Thyroid gland (tissue), 4 donors: ENCODE measurements around the gene AP1S1. TPM values are rescaled to one million over a fixed set of nuclear protein-coding genes. Genes with fewer than 3 reads are reported as not detected.

Experiments used
- DNase-seq, 2 donors: peaks; one replicate each; pipeline ENCODE4 v3.0.0-alpha.2; 2019
- H3K27ac ChIP-seq, 3 donors: fragments of 200-600 bp; sonication (generic); 1 replicate in 2 of 3; 2 replicates in 1 of 3; pipeline ENCODE4 v1.5.1; 2016 to 2019; ENCODE audit warnings: mild to moderate bottlenecking in 1 of 3, moderate library complexity in 1 of 3
- H3K27me3 ChIP-seq: fragments of 200-600 bp; sonication (generic); one replicate; pipeline ENCODE4 v1.5.1; 2019
- H3K36me3 ChIP-seq, 2 donors: fragments of 200-600 bp; sonication (generic); one replicate each; pipeline ENCODE4 v1.5.1; 2016 to 2019
- H3K4me1 ChIP-seq, 2 donors: fragments of 200-600 bp; sonication (generic); one replicate each; pipeline ENCODE4 v1.5.1; 2017 to 2019
- H3K4me3 ChIP-seq, 3 donors: fragments of 200-600 bp; sonication (generic); replicated peaks in 1 of 3; 1 replicate in 2 of 3; 2 replicates in 1 of 3; pipeline ENCODE4 v1.5.1; 2016; ENCODE audit warnings: mild to moderate bottlenecking in 1 of 3
- H3K9me3 ChIP-seq: fragments of 200-600 bp; sonication (generic); one replicate; pipeline ENCODE4 v1.5.1; 2017
- CTCF ChIP-seq, 6 experiments: fragments of 200-600 bp in 3 of 6; fragments of 450-650 bp in 3 of 6; sonication (generic) in 3 of 6; IDR thresholded peaks; one replicate each; pipeline ENCODE4 v1.5.1; 2016 to 2019; ENCODE audit warnings: antibody characterized with exemption in 6 of 6, mild to moderate bottlenecking in 2 of 6, inconsistent platforms in 1 of 6, moderate library complexity in 1 of 6
- POLR2A ChIP-seq, 2 donors: fragments of 450-650 bp; IDR thresholded peaks; one replicate each; pipeline ENCODE4 v1.6.1; 2017; ENCODE audit warnings: antibody characterized with exemption in 2 of 2, mild to moderate bottlenecking in 2 of 2, moderate library complexity in 1 of 2
- WGBS, 2 donors: methylation state at CpG; one replicate each; pipeline ENCODE4 v1.1.5; 2017; 5-methylcytosine and 5-hydroxymethylcytosine counted together
- intact Hi-C: fragments of 100-400 bp; cut with DNase I; formaldehyde crosslinking; loops from one replicate; pipeline ENCODE4 v1.15.1; 2023
- total RNA-seq, 4 donors: library from RNA; depleted of rRNA; stranded (reverse); fragments of >200 nt; gene quantifications; one replicate each; pipeline ENCODE4 v1.2.3, GENCODE V29; 2016

Gene AP1S1
- total RNA-seq, 4 donors from 2014 or later, result 29.0 to 59.6 (median 41.3) TPM

- no peak for TF ChIP-seq CTCF (IDR thresholded peaks at IDR 0.05)
- TF ChIP-seq POLR2A (IDR thresholded peaks at IDR 0.05), result no peak
- Histone ChIP-seq H3K9me3 (no peaks in the 10 kb centered on the region), H3K27me3 (no peaks in the 10 kb centered on the region), H3K4me1 (peaks cover 7 to 8% of the 10 kb centered on the region in 2 donors), H3K27ac (no peak overlapping the region), H3K36me3 (no peaks in the 10 kb centered on the region), H3K4me3 (no peak overlapping the region)
- WGBS, 2 donors, result 84 to 91% methylated on average over 2 of the region's 2 CpGs
- intact Hi-C loops, result no loop called here
- no peak for DNase-seq
Observed at GRCh38 chr7:101151908-101152651, 2.2 kb upstream of the AP1S1 start.

GRCh38 chr7:101154693-101155102, 422 bp downstream of the AP1S1 start:
- intact Hi-C loops, result no loop called here
- peak overlapping the region in 1 of 3 donors; percentile 9 for H3K27ac ChIP-seq

GRCh38 chr7:101155303-101155702, 1.0 kb downstream of the AP1S1 start:
- H3K4me1 ChIP-seq, result peaks cover 7 to 8% of the 10 kb centered on the region in 2 donors
- TF ChIP-seq CTCF (IDR thresholded peaks at IDR 0.05) (no peak), POLR2A (IDR thresholded peaks at IDR 0.05) (no peak)
- no peaks in the 10 kb centered on the region for H3K27me3 ChIP-seq
- 61 to 69% methylated on average over 4 of the region's 4 CpGs for WGBS, 2 donors
- H3K36me3 ChIP-seq, result peaks cover 13 to 14% of the 10 kb centered on the region in 2 donors
- peak overlapping the region in 1 of 3 donors; percentile 9 for H3K27ac ChIP-seq
- DNase-seq, result no peak
- no peaks in the 10 kb centered on the region for H3K9me3 ChIP-seq
- peak overlapping the region in 1 of 3 donors; percentile 94 for H3K4me3 ChIP-seq
- intact Hi-C loops, result no loop called here

More at GRCh38 chr7:101154693-101155102, 422 bp downstream of the AP1S1 start:
- Histone ChIP-seq H3K4me1 (peaks cover 7 to 8% of the 10 kb centered on the region in 2 donors), H3K27me3 (no peaks in the 10 kb centered on the region), H3K4me3 (peak overlapping the region; percentile 63 to 94 (median 74)), H3K36me3 (peaks cover 10 to 14% of the 10 kb centered on the region in 2 donors), H3K9me3 (no peaks in the 10 kb centered on the region)
- TF ChIP-seq POLR2A (IDR thresholded peaks at IDR 0.05), result no peak
- no peak for TF ChIP-seq CTCF (IDR thresholded peaks at IDR 0.05)
- 2 to 4% methylated on average over 9 to 11 of the region's 34 CpGs for WGBS, 2 donors
- peak in 1 of 2 donors; percentile 8 for DNase-seq

- peaks cover 7 to 8% of the 10 kb centered on the region in 2 donors for H3K4me1 ChIP-seq
- no peak overlapping the region for H3K4me3 ChIP-seq
- WGBS, 2 donors, result 78 to 84% methylated on average over 6 of the region's 6 CpGs
- H3K9me3 ChIP-seq, result no peaks in the 10 kb centered on the region
- DNase-seq, result no peak
- peaks cover 14 to 15% of the 10 kb centered on the region in 2 donors for H3K36me3 ChIP-seq
- H3K27ac ChIP-seq, result no peak overlapping the region
- intact Hi-C loops, result no loop called here
- no peaks in the 10 kb centered on the region for H3K27me3 ChIP-seq
- TF ChIP-seq CTCF (IDR thresholded peaks at IDR 0.05) (no peak), POLR2A (IDR thresholded peaks at IDR 0.05) (no peak)
Observed at GRCh38 chr7:101156277-101156676, 2.0 kb downstream of the AP1S1 start.

- H3K4me1 ChIP-seq, result peaks cover 7 to 8% of the 10 kb centered on the region in 2 donors
- no peaks in the 10 kb centered on the region for H3K9me3 ChIP-seq
- TF ChIP-seq CTCF (IDR thresholded peaks at IDR 0.05) (no peak), POLR2A (IDR thresholded peaks at IDR 0.05) (no peak)
- no peak overlapping the region for H3K4me3 ChIP-seq
- DNase-seq, result no peak
- H3K27ac ChIP-seq, result no peak overlapping the region
- WGBS, 2 donors, result 88 to 90% methylated on average over 12 to 14 of the region's 14 CpGs
- H3K36me3 ChIP-seq, result peaks cover 14 to 15% of the 10 kb centered on the region in 2 donors
- intact Hi-C loops, result no loop called here
- H3K27me3 ChIP-seq, result no peaks in the 10 kb centered on the region
Observed at GRCh38 chr7:101156866-101157589, 2.8 kb downstream of the AP1S1 start.
